OCI-LY7 (cell line): Measurements from ENCODE around the gene GMDS. TPM values are rescaled to one million over a fixed set of nuclear protein-coding genes. Genes with fewer than 3 reads are reported as not detected.

ENCODE experiments used
- BruUV-seq: library from RNA; stranded (reverse); fragments of 400-500 nt; replicated peaks from 2 replicates; lab custom pipeline; 2021; lab: Mats Ljungman, UMichigan
- CTCF ChIA-PET: fragments of 300-600 bp; sonication (Branson Sonifier 250); formaldehyde crosslinking; loops from one replicate; lab custom pipeline; 2022; ENCODE audit warnings: antibody characterized with exemption; ENCODE audit not compliant: unreplicated experiment; lab: Charles Lee
- POLR2A ChIA-PET: fragments of 300-600 bp; sonication (Branson Sonifier 250); formaldehyde crosslinking; loops from one replicate; lab custom pipeline; 2022; ENCODE audit warnings: antibody characterized with exemption; lab: Charles Lee
- DNase-seq: peaks from one replicate; pipeline ENCODE4 v3.0.0-alpha.2; 2015; ENCODE audit warnings: low spot score
- H2AFZ ChIP-seq: fragments of 200-600 bp; sonication (generic), shearing (Covaris generic); 2 replicates; pipeline ENCODE4 v1.6.1; 2014; ENCODE audit warnings: mild to moderate bottlenecking, antibody characterized with exemption, low read length, moderate library complexity
- H3K27ac ChIP-seq: fragments of 200-600 bp; sonication (generic); 2 replicates; pipeline ENCODE4 v1.5.1; 2014; ENCODE audit warnings: mixed run types, low read depth, mild to moderate bottlenecking, moderate library complexity, low read length, inconsistent platforms; ENCODE audit not compliant: poor library complexity, severe bottlenecking
- H3K36me3 ChIP-seq: fragments of 200-600 bp; sonication (generic); 2 replicates; pipeline ENCODE4 v1.6.1; 2014; ENCODE audit warnings: mild to moderate bottlenecking, antibody characterized with exemption, low read length, moderate library complexity, mixed read lengths; ENCODE audit not compliant: insufficient read depth
- H3K4me1 ChIP-seq: fragments of 200-600 bp; sonication (generic); 2 replicates; pipeline ENCODE4 v1.5.1; 2014; ENCODE audit warnings: mild to moderate bottlenecking, low read length; ENCODE audit not compliant: insufficient read depth, poor library complexity, severe bottlenecking
- H3K4me2 ChIP-seq: fragments of 200-600 bp; sonication (generic); 2 replicates; pipeline ENCODE4 v1.6.1; 2014; ENCODE audit warnings: mild to moderate bottlenecking, low read length
- H3K4me3 ChIP-seq: fragments of 200-600 bp; sonication (generic); 2 replicates; pipeline ENCODE4 v1.5.1; 2014; ENCODE audit warnings: mild to moderate bottlenecking, low read depth, low read length; ENCODE audit not compliant: poor library complexity, severe bottlenecking
- H3K79me2 ChIP-seq: fragments of 200-600 bp; sonication (generic); 2 replicates; pipeline ENCODE4 v1.6.1; 2016; ENCODE audit warnings: low read depth, mild to moderate bottlenecking, low read length, moderate library complexity, mixed read lengths; ENCODE audit not compliant: insufficient read depth
- H3K9me2 ChIP-seq: fragments of 200-600 bp; sonication (generic); 2 replicates; pipeline ENCODE4 v1.6.1; 2016; ENCODE audit warnings: mild to moderate bottlenecking, low read length, mixed read lengths; ENCODE audit not compliant: insufficient read depth
- H3K9me3 ChIP-seq: fragments of 200-600 bp; sonication (generic); 2 replicates; pipeline ENCODE4 v1.6.1; 2014; ENCODE audit warnings: mild to moderate bottlenecking, mixed run types, low read length, mixed read lengths
- H4K20me1 ChIP-seq: fragments of 200-600 bp; sonication (generic); 2 replicates; pipeline ENCODE4 v1.6.1; 2014; ENCODE audit warnings: mild to moderate bottlenecking, antibody characterized with exemption, low read length, moderate library complexity, mixed read lengths; ENCODE audit not compliant: insufficient read depth
- CTCF ChIP-seq: fragments of 200-600 bp; sonication (generic); conservative IDR thresholded peaks from 2 replicates; pipeline ENCODE4 v1.5.1; 2014; ENCODE audit warnings: mild to moderate bottlenecking, antibody characterized with exemption, low read length, moderate library complexity, mixed read lengths
- EZH2phosphoT487 ChIP-seq: fragments of 200-600 bp; sonication (generic); IDR thresholded peaks from 2 replicates; pipeline ENCODE4 v1.6.1; 2018; ENCODE audit warnings: low read depth, borderline replicate concordance, mild to moderate bottlenecking, mixed run types, antibody characterized with exemption, low read length, moderate library complexity, mixed read lengths
- intact Hi-C: fragments of 100-400 bp; cut with micrococcal nuclease; formaldehyde crosslinking; loops from one replicate; pipeline ENCODE4 v1.10.0; 2022; ENCODE audit not compliant: unreplicated experiment
- total RNA-seq, 2 experiments: library from RNA; depleted of rRNA in 1 of 2; stranded (reverse); fragments of >200 nt in 1 of 2; shearing (Covaris generic) in 1 of 2; gene quantifications; 2 replicates each; pipeline ENCODE4 v1.2.3, GENCODE V29; 2014 to 2022

Gene GMDS
- total RNA-seq, 2 experiments from 2014 or later = 9.9 to 26.8 TPM

GRCh38 chr6:2020909-2021308, 224.5 kb downstream of the GMDS start:
- Histone ChIP-seq H3K9me3 (no peaks in the 10 kb centered on the region), H4K20me1 (no peaks in the 10 kb centered on the region), H3K36me3 (no peaks in the 10 kb centered on the region), H3K79me2 (no peaks in the 10 kb centered on the region), H3K9me2 (no peaks in the 10 kb centered on the region), H3K4me1 (no peaks in the 10 kb centered on the region), H2AFZ (no peak overlapping the region), H3K4me2 (no peak overlapping the region), H3K4me3 (no peak overlapping the region), H3K27ac (no peak overlapping the region)
- no TSS peak for BruUV-seq
- ChIA-PET CTCF (no interaction called here), POLR2A (no interaction called here)
- intact Hi-C loops = no loop called here
- no peak for DNase-seq
- TF ChIP-seq CTCF (no peak), EZH2phosphoT487 (no peak)

- intact Hi-C loops = no loop called here
- Histone ChIP-seq H3K9me2 (no peaks in the 10 kb centered on the region), H3K79me2 (no peaks in the 10 kb centered on the region), H3K4me2 (no peak overlapping the region), H3K27ac (no peak overlapping the region), H3K36me3 (no peaks in the 10 kb centered on the region), H2AFZ (no peak overlapping the region), H3K4me1 (no peaks in the 10 kb centered on the region), H3K4me3 (no peak overlapping the region), H3K9me3 (no peaks in the 10 kb centered on the region; the same call in 1 of the 2 replicates), H4K20me1 (no peaks in the 10 kb centered on the region)
- ChIA-PET POLR2A (no interaction called here), CTCF (no interaction called here)
- no peak for DNase-seq
- no TSS peak for BruUV-seq
- TF ChIP-seq EZH2phosphoT487 (no peak), CTCF (no peak)
Observed at GRCh38 chr6:2019051-2019450, 226.4 kb downstream of the GMDS start.

DNA sequence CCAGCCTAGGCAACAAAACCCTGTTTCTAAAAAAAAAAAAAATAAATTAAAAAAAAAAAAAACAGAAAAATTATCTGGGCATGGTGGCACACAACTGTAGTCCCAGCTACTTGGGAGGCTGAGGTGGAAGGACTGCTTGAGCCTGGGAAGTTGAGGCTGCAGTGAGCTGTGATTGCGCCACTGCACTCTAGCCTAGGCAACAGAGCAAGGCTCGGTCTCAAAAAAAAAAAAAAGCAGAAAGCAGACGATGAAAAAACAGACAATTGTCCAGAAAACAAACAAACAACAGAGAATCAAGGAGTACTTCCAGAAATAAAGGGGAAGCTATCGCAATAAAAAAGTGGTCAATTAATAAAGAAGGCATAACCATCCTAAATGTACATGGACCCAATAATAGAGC, 229.4 kb downstream of the GMDS start:
- Histone ChIP-seq H3K36me3 (no peaks in the 10 kb centered on the region), H3K4me1 (no peaks in the 10 kb centered on the region), H3K9me2 (no peaks in the 10 kb centered on the region), H3K4me3 (no peak overlapping the region), H3K4me2 (no peak overlapping the region), H3K27ac (no peak overlapping the region), H2AFZ (no peak overlapping the region), H3K9me3 (no peaks in the 10 kb centered on the region; the same call in 1 of the 2 replicates), H4K20me1 (no peaks in the 10 kb centered on the region), H3K79me2 (no peaks in the 10 kb centered on the region)
- DNase-seq = no peak
- no TSS peak for BruUV-seq
- CTCF ChIA-PET = no interaction called here
- intact Hi-C loops = no loop called here
- TF ChIP-seq CTCF = no peak
- no peak for TF ChIP-seq EZH2phosphoT487
- POLR2A ChIA-PET = no interaction called here
